Measurements from ENCODE around the gene FBF1. TPM values are rescaled to one million over a fixed set of nuclear protein-coding genes. Genes with fewer than 3 reads are reported as not detected.

FBF1 gene
- total RNA-seq, 1 donor from 2014 or later: 6.3 TPM

DNA sequence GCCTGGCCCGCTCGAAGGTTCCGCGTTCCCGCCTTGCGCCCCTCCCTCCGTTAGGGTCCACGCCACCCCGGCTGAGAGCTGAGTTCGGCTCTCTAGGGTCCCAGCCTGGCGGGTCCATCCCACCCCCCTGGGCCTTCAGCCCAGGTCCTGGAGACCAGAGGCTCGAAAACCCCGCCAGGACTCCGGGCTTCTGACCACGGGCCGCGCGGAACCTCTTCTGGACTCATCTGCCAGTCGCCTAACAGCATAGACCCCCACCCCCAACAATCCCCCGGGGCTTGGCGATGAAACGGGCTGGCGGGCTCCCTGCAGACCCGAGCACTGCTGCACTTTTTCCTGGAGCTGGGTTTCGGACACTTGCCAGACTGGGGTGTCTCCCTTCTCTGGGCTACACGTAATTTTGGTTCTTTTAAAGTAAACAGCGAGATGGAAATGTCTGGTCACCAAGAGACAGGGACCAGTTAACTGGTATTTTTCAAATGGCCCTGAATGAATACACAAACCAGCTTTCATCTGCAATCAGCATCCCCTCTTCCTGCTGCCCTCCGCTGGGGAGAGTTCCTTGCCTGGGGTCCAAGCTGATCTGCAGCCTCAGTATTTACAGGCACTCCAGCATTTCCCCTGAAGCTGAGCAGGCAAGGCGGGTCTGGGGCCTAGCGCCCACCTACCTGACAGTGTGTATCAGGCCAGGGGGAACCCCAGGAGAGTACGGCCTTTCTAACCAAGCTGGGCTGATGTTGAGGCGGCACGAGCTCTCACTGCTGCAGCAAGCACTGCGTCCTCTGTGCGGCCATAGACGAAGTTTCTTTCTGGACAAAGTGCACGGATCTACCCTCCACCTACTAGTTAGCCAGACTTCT lies 43.5 kb downstream of the FBF1 start:
- Histone ChIP-seq H3K9me3 (ENCODE audit: control insufficient read depth in 3 of 3, low read length in 3 of 3) (no peaks in the 10 kb centered on the region), H3K4me1 (ENCODE audit: control insufficient read depth in 3 of 3, insufficient read depth in 3 of 3, low read length in 3 of 3) (peaks cover 25 to 30% (median 27%) of the 10 kb centered on the region in 3 donors), H3K27ac (ENCODE audit: low read depth, low read length) (peak overlapping the region; percentile 79), H3K4me3 (ENCODE audit: low read length in 3 of 3) (peak overlapping the region; percentile 52 to 68 (median 60)), H3K36me3 (ENCODE audit: control insufficient read depth in 3 of 3, insufficient read depth in 3 of 3, low read length in 3 of 3) (peaks cover 39 to 49% (median 45%) of the 10 kb centered on the region in 3 donors), H3K27me3 (ENCODE audit: control insufficient read depth in 3 of 3, insufficient read depth in 3 of 3, low read length in 3 of 3) (no peaks in the 10 kb centered on the region), H3K9ac (ENCODE audit: low read depth in 1 of 3, low read length in 3 of 3) (peak overlapping the region; percentile 51 to 81 (median 79))

DNA sequence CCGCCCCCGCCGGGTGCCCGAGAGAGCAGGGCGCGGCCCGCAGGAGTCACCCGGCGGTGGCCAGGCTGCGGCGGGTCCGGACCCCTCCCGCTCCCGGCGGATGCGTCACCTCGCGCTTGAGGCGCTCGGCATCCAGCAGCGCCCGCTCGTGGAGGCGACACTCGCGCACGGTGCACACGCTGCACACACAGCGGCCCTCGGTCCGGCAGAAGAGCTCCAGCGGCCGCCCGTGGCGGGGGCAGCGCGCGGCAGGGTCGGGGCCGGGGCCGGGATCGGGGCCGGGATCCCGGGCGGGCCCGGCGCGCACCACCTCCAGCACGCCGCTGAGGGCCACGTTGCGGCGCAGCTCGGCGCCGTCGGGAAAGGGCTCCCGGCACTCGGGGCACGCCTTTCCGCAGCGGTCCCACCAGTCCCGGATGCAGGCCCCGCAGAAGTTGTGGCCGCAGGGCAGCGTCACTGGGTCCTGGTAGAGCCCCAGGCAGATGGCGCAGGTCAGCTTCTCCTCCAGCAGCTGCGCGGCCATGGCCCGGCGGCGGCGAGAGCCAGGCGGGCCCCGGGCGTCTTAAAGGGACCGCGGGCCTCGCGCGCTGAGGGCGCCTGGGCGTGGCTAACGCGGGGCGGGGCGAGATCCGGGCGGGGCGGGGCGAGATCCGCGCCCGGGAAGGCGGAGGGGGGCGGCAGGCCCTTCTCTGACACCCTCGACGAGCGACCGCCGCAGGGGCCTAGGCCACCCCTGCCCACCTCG lies 44.3 kb downstream of the FBF1 start, which contains the start of gene TRIM65:
TRIM65 (minus strand) TSS at position 537 of the 745 bp plus-strand sequence; CDS start at position 523, 14 bp downstream.
- peak within 1 kb of the TSS; percentile 79 for H3K27ac ChIP-seq (ENCODE audit: low read depth, low read length)
- H3K36me3 ChIP-seq (ENCODE audit: control insufficient read depth in 3 of 3, insufficient read depth in 3 of 3, low read length in 3 of 3): peaks cover 40 to 43% (median 42%) of the 10 kb centered on the region in 3 donors
- H3K9ac ChIP-seq (ENCODE audit: low read depth in 1 of 3, low read length in 3 of 3): peak within 1 kb of the TSS; percentile 81 to 96 (median 92)
- no peaks in the 10 kb centered on the region for H3K9me3 ChIP-seq (ENCODE audit: control insufficient read depth in 3 of 3, low read length in 3 of 3)
- peaks cover 25 to 30% (median 27%) of the 10 kb centered on the region in 3 donors for H3K4me1 ChIP-seq (ENCODE audit: control insufficient read depth in 3 of 3, insufficient read depth in 3 of 3, low read length in 3 of 3)
- H3K27me3 ChIP-seq (ENCODE audit: control insufficient read depth in 3 of 3, insufficient read depth in 3 of 3, low read length in 3 of 3): no peaks in the 10 kb centered on the region
- peak within 1 kb of the TSS; percentile 82 to 90 (median 85) for H3K4me3 ChIP-seq (ENCODE audit: low read length in 3 of 3)

DNA sequence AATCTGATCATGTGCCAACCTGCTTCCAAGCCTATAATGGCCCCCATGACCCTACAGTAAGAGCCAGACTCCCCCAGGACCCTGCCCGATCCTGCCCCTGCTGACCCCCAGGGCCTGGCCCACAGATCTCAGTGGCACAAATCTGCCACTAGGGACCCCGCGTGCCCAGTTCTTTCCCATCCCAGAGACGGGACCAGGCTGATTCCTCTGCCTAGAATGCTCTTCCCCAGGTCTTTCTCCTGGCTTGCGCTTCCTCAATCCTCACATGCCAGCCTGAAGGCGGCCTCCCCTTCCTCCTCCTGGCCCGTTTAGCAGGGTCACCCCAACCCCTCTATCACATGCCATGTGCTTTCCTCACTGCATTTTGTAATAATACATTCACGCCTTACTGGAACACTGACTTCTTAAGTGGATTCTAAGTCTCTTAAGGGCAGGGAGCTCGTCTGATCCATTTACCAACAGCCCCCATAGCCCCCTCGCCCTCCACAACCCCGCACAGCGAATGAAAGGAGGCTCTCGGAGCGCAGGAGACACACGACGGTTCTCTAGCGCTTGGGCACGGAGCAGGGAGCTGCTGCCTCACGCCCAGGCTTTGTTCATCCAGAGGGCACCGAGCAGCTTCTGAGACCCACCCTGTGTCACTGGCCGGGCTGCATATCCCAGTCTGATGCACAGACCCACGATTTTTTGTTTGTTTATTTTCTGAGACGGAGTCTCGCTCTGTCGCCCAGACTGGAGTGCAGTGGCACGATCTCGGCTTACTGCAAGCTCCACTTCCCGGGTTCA lies 45.3 kb downstream of the FBF1 start:
- peak overlapping the region; percentile 82 to 90 (median 85) for H3K4me3 ChIP-seq (ENCODE audit: low read length in 3 of 3)
- H3K27me3 ChIP-seq (ENCODE audit: control insufficient read depth in 3 of 3, insufficient read depth in 3 of 3, low read length in 3 of 3): no peaks in the 10 kb centered on the region
- H3K9me3 ChIP-seq (ENCODE audit: control insufficient read depth in 3 of 3, low read length in 3 of 3): no peaks in the 10 kb centered on the region
- peak overlapping the region; percentile 79 to 96 (median 81) for H3K9ac ChIP-seq (ENCODE audit: low read depth in 1 of 3, low read length in 3 of 3)
- peaks cover 39 to 42% (median 42%) of the 10 kb centered on the region in 3 donors for H3K36me3 ChIP-seq (ENCODE audit: control insufficient read depth in 3 of 3, insufficient read depth in 3 of 3, low read length in 3 of 3)
- H3K4me1 ChIP-seq (ENCODE audit: control insufficient read depth in 3 of 3, insufficient read depth in 3 of 3, low read length in 3 of 3): peaks cover 25 to 30% (median 27%) of the 10 kb centered on the region in 3 donors
- peak overlapping the region; percentile 79 for H3K27ac ChIP-seq (ENCODE audit: low read depth, low read length)

- no peaks in the 10 kb centered on the region for H3K27me3 ChIP-seq (ENCODE audit: control insufficient read depth in 3 of 3, insufficient read depth in 3 of 3, low read length in 3 of 3)
- H3K9me3 ChIP-seq (ENCODE audit: control insufficient read depth in 3 of 3, low read length in 3 of 3): no peaks in the 10 kb centered on the region
- peaks cover 32 to 41% (median 40%) of the 10 kb centered on the region in 3 donors for H3K36me3 ChIP-seq (ENCODE audit: control insufficient read depth in 3 of 3, insufficient read depth in 3 of 3, low read length in 3 of 3)
- H3K27ac ChIP-seq (ENCODE audit: low read depth, low read length): no peak overlapping the region
- H3K9ac ChIP-seq (ENCODE audit: low read depth in 1 of 3, low read length in 3 of 3): peak overlapping the region in 2 of 3 donors; percentile 43 to 57
- no peak overlapping the region for H3K4me3 ChIP-seq (ENCODE audit: low read length in 3 of 3)
- peaks cover 25 to 30% (median 27%) of the 10 kb centered on the region in 3 donors for H3K4me1 ChIP-seq (ENCODE audit: control insufficient read depth in 3 of 3, insufficient read depth in 3 of 3, low read length in 3 of 3)
Measured at GRCh38 chr17:75894049-75894733, 46.7 kb downstream of the FBF1 start.

DNA sequence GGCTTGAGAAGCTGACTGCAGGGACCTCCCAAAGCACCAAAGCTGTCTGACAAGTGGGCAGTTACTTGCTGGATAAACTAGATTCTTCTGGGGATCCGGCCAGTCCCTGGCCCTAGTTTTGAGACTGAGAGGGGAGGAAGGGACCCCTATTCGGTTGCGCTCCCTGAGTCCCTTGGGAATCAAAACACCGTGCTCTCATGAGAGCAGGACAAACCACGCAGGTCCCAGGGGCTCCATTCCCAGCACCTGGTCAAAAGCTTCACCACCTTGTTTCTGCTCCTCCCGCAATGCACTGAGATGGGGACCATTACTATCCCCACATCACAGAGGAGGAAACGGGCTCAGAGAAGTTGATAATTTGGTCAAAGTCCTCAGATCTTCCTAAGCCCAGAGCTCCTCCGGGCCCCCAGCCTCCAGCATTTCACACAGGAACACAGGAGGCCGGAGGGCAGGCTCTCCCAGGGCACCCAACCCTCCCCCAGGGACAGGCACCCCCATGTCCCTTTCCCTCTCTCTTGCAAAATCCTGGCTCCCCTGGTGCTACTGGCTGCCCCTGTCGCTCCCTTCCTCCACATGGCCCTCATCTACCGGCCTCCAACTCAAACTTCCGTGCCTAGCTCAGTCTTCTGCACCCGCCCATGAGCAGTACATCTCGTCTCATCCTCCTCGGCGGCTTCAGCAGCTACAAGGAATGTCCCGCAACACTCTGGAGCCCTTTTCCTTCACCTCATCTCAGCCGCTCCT lies 47.4 kb downstream of the FBF1 start:
- Histone ChIP-seq H3K9me3 (ENCODE audit: control insufficient read depth in 3 of 3, low read length in 3 of 3) (no peaks in the 10 kb centered on the region), H3K4me3 (ENCODE audit: low read length in 3 of 3) (no peak overlapping the region), H3K4me1 (ENCODE audit: control insufficient read depth in 3 of 3, insufficient read depth in 3 of 3, low read length in 3 of 3) (peaks cover 25 to 30% (median 27%) of the 10 kb centered on the region in 3 donors), H3K36me3 (ENCODE audit: control insufficient read depth in 3 of 3, insufficient read depth in 3 of 3, low read length in 3 of 3) (peaks cover 25 to 36% (median 35%) of the 10 kb centered on the region in 3 donors), H3K27ac (ENCODE audit: low read depth, low read length) (no peak overlapping the region), H3K27me3 (ENCODE audit: control insufficient read depth in 3 of 3, insufficient read depth in 3 of 3, low read length in 3 of 3) (no peaks in the 10 kb centered on the region), H3K9ac (ENCODE audit: low read depth in 1 of 3, low read length in 3 of 3) (peak overlapping the region in 1 of 3 donors; percentile 57)

GRCh38 chr17:75892556-75893224 lies 48.2 kb downstream of the FBF1 start:
- no peak overlapping the region for H3K27ac ChIP-seq (ENCODE audit: low read depth, low read length)

GRCh38 chr17:75891605-75892555 lies 49.0 kb downstream of the FBF1 start:
- Histone ChIP-seq H3K27ac (ENCODE audit: low read depth, low read length) (no peak overlapping the region), H3K27me3 (ENCODE audit: control insufficient read depth in 3 of 3, insufficient read depth in 3 of 3, low read length in 3 of 3) (no peaks in the 10 kb centered on the region), H3K4me1 (ENCODE audit: control insufficient read depth in 3 of 3, insufficient read depth in 3 of 3, low read length in 3 of 3) (peaks cover 18 to 22% (median 22%) of the 10 kb centered on the region in 3 donors), H3K9ac (ENCODE audit: low read depth in 1 of 3, low read length in 3 of 3) (peak overlapping the region in 1 of 3 donors; percentile 45), H3K4me3 (ENCODE audit: low read length in 3 of 3) (no peak overlapping the region), H3K36me3 (ENCODE audit: control insufficient read depth in 3 of 3, insufficient read depth in 3 of 3, low read length in 3 of 3) (peaks cover 20 to 29% (median 27%) of the 10 kb centered on the region in 3 donors), H3K9me3 (ENCODE audit: control insufficient read depth in 3 of 3, low read length in 3 of 3) (no peaks in the 10 kb centered on the region)

More at GRCh38 chr17:75892556-75893224, 48.2 kb downstream of the FBF1 start:
- Histone ChIP-seq H3K27me3 (ENCODE audit: control insufficient read depth in 3 of 3, insufficient read depth in 3 of 3, low read length in 3 of 3) (no peaks in the 10 kb centered on the region), H3K9me3 (ENCODE audit: control insufficient read depth in 3 of 3, low read length in 3 of 3) (no peaks in the 10 kb centered on the region), H3K4me3 (ENCODE audit: low read length in 3 of 3) (no peak overlapping the region), H3K4me1 (ENCODE audit: control insufficient read depth in 3 of 3, insufficient read depth in 3 of 3, low read length in 3 of 3) (peaks cover 25 to 30% (median 27%) of the 10 kb centered on the region in 3 donors), H3K9ac (ENCODE audit: low read depth in 1 of 3, low read length in 3 of 3) (peak overlapping the region in 1 of 3 donors; percentile 45), H3K36me3 (ENCODE audit: control insufficient read depth in 3 of 3, insufficient read depth in 3 of 3, low read length in 3 of 3) (peaks cover 24 to 34% (median 28%) of the 10 kb centered on the region in 3 donors)
